ENCODE data around the gene STIM2. TPM values are rescaled to one million over a fixed set of nuclear protein-coding genes. Genes with fewer than 3 reads are reported as not detected.

STIM2 gene
- total RNA-seq, 1 donor from 2014 or later: 43.9 TPM

GRCh38 chr4:26885912-26886274 lies 25.3 kb downstream of the STIM2 start:
- H3K4me1 ChIP-seq: peaks cover 45% of the 10 kb centered on the region
- peak overlapping the region; percentile 2 for H3K4me3 ChIP-seq
- intact Hi-C loops (cut with DNase I): no loop called here
- ATAC-seq: peak; percentile 85 to 90
- H3K9me3 ChIP-seq: no peaks in the 10 kb centered on the region
- peak overlapping the region; percentile 56 for H3K27ac ChIP-seq
- no peaks in the 10 kb centered on the region for H3K27me3 ChIP-seq (ENCODE audit: low read depth)
- TF ChIP-seq CTCF (IDR thresholded peaks at IDR 0.05): no peak
- no peaks in the 10 kb centered on the region for H3K36me3 ChIP-seq
- no peak for DNase-seq

- ATAC-seq: no peak
- Histone ChIP-seq H3K9me3 (no peaks in the 10 kb centered on the region), H3K36me3 (no peaks in the 10 kb centered on the region), H3K4me1 (peaks cover 45% of the 10 kb centered on the region), H3K4me3 (no peak overlapping the region), H3K27me3 (ENCODE audit: low read depth) (no peaks in the 10 kb centered on the region), H3K27ac (no peak overlapping the region)
- intact Hi-C loops (cut with DNase I): no loop called here
- no peak for DNase-seq
- TF ChIP-seq CTCF (IDR thresholded peaks at IDR 0.05): no peak
Measured at GRCh38 chr4:26887143-26887542, 26.5 kb downstream of the STIM2 start.

- intact Hi-C loops (cut with DNase I): no loop called here
- ATAC-seq: no peak
- Histone ChIP-seq H3K4me1 (peaks cover 45% of the 10 kb centered on the region), H3K27me3 (ENCODE audit: low read depth) (no peaks in the 10 kb centered on the region), H3K9me3 (no peaks in the 10 kb centered on the region), H3K27ac (no peak overlapping the region), H3K36me3 (no peaks in the 10 kb centered on the region), H3K4me3 (no peak overlapping the region)
- DNase-seq: no peak
- no peak for TF ChIP-seq CTCF (IDR thresholded peaks at IDR 0.05)
Measured at GRCh38 chr4:26887809-26888208, 27.2 kb downstream of the STIM2 start.

GRCh38 chr4:26889356-26889755 lies 28.7 kb downstream of the STIM2 start:
- intact Hi-C loops (cut with DNase I): no loop called here
- no peaks in the 10 kb centered on the region for H3K36me3 ChIP-seq
- TF ChIP-seq CTCF (IDR thresholded peaks at IDR 0.05): no peak
- H3K4me3 ChIP-seq: no peak overlapping the region
- DNase-seq: no peak
- H3K27me3 ChIP-seq (ENCODE audit: low read depth): no peaks in the 10 kb centered on the region
- no peaks in the 10 kb centered on the region for H3K9me3 ChIP-seq
- H3K27ac ChIP-seq: no peak overlapping the region
- no peak for ATAC-seq
- peaks cover 38% of the 10 kb centered on the region for H3K4me1 ChIP-seq

- no peak overlapping the region for H3K27ac ChIP-seq
- no peak for TF ChIP-seq CTCF (IDR thresholded peaks at IDR 0.05)
Measured at GRCh38 chr4:26891054-26891453, 30.4 kb downstream of the STIM2 start.

GRCh38 chr4:26891867-26892266 lies 31.2 kb downstream of the STIM2 start:
- H3K27ac ChIP-seq: no peak overlapping the region
- no peaks in the 10 kb centered on the region for H3K27me3 ChIP-seq (ENCODE audit: low read depth)
- H3K4me3 ChIP-seq: no peak overlapping the region
- DNase-seq (no peak), ATAC-seq (no peak)
- H3K4me1 ChIP-seq: peaks cover 15% of the 10 kb centered on the region
- H3K9me3 ChIP-seq: no peaks in the 10 kb centered on the region
- no peaks in the 10 kb centered on the region for H3K36me3 ChIP-seq
- intact Hi-C loops (cut with DNase I): no loop called here
- no peak for TF ChIP-seq CTCF (IDR thresholded peaks at IDR 0.05)

More at GRCh38 chr4:26891054-26891453, 30.4 kb downstream of the STIM2 start:
- Histone ChIP-seq H3K27me3 (ENCODE audit: low read depth) (no peaks in the 10 kb centered on the region), H3K36me3 (no peaks in the 10 kb centered on the region), H3K9me3 (no peaks in the 10 kb centered on the region), H3K4me3 (no peak overlapping the region), H3K4me1 (peaks cover 23% of the 10 kb centered on the region)
- ATAC-seq: no peak
- intact Hi-C loops (cut with DNase I): no loop called here
- no peak for DNase-seq

All from lower lobe of right lung (tissue), 2 donors.